ENCODE results near the gene OLFML2A. TPM values are rescaled to one million over a fixed set of nuclear protein-coding genes. Genes with fewer than 3 reads are reported as not detected.
"Not testable (repeated sequence)": the region's sequence is repeated elsewhere in the genome, so short reads cannot be mapped to it uniquely, and the experiment has no call there.

Gene OLFML2A
- total RNA-seq, 2 experiments from 2014 or later, result 4.4 to 6.7 TPM

GRCh38 chr9:124838567-124839275 is 61.8 kb downstream of the OLFML2A start:
- H2AFZ ChIP-seq (ENCODE audit: low read length); H3K27ac ChIP-seq (ENCODE audit: low read depth, low read length, poor library complexity, severe bottlenecking); DNase-seq (ENCODE audit: low spot score); BruUV-seq (replicated peaks); H3K79me2 ChIP-seq (ENCODE audit: insufficient read depth, low read depth, low read length); H3K4me3 ChIP-seq (ENCODE audit: low read depth, low read length, poor library complexity, severe bottlenecking); H3K36me3 ChIP-seq (ENCODE audit: insufficient read depth, low read length); POLR2A ChIA-PET; H3K9me3 ChIP-seq (ENCODE audit: low read length); H3K4me1 ChIP-seq (ENCODE audit: insufficient read depth, low read length, poor library complexity, severe bottlenecking); H3K4me2 ChIP-seq (ENCODE audit: low read length); intact Hi-C loops (cut with micrococcal nuclease; ENCODE audit: unreplicated experiment); CTCF ChIA-PET (ENCODE audit: unreplicated experiment); H3K9me2 ChIP-seq (ENCODE audit: insufficient read depth, low read length); H4K20me1 ChIP-seq (ENCODE audit: insufficient read depth, low read length): not testable (repeated sequence)

- Histone ChIP-seq H3K79me2 (ENCODE audit: insufficient read depth, low read depth, low read length) (no peaks in the 10 kb centered on the region), H2AFZ (ENCODE audit: low read length) (no peak overlapping the region), H3K4me2 (ENCODE audit: low read length) (no peak overlapping the region), H3K27ac (ENCODE audit: low read depth, low read length, poor library complexity, severe bottlenecking) (no peak overlapping the region), H3K9me3 (ENCODE audit: low read length) (no peaks in the 10 kb centered on the region), H3K4me1 (ENCODE audit: insufficient read depth, low read length, poor library complexity, severe bottlenecking) (no peaks in the 10 kb centered on the region), H3K36me3 (ENCODE audit: insufficient read depth, low read length) (no peaks in the 10 kb centered on the region), H3K4me3 (ENCODE audit: low read depth, low read length, poor library complexity, severe bottlenecking) (no peak overlapping the region), H4K20me1 (ENCODE audit: insufficient read depth, low read length) (no peaks in the 10 kb centered on the region), H3K9me2 (ENCODE audit: insufficient read depth, low read length) (no peaks in the 10 kb centered on the region)
- DNase-seq (ENCODE audit: low spot score), result peak; percentile 46
- intact Hi-C loops (cut with micrococcal nuclease; ENCODE audit: unreplicated experiment), result no loop called here
- ChIA-PET CTCF (ENCODE audit: unreplicated experiment) (interaction anchor here (0.6 to 1.2 kb wide), 3 partner anchors 9 to 67 kb away, joined by 3 to 5 read pairs (median 5); no protein-coding TSS in a partner anchor), POLR2A (interaction anchor here (1.1 kb wide), 1 partner anchor 9 kb away, joined by 3 read pairs; no protein-coding TSS in a partner anchor)
- BruUV-seq (replicated peaks), result no TSS peak
- TF ChIP-seq, protein P1, sequence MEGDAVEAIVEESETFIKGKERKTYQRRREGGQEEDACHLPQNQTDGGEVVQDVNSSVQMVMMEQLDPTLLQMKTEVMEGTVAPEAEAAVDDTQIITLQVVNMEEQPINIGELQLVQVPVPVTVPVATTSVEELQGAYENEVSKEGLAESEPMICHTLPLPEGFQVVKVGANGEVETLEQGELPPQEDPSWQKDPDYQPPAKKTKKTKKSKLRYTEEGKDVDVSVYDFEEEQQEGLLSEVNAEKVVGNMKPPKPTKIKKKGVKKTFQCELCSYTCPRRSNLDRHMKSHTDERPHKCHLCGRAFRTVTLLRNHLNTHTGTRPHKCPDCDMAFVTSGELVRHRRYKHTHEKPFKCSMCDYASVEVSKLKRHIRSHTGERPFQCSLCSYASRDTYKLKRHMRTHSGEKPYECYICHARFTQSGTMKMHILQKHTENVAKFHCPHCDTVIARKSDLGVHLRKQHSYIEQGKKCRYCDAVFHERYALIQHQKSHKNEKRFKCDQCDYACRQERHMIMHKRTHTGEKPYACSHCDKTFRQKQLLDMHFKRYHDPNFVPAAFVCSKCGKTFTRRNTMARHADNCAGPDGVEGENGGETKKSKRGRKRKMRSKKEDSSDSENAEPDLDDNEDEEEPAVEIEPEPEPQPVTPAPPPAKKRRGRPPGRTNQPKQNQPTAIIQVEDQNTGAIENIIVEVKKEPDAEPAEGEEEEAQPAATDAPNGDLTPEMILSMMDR (conservative IDR thresholded peaks at IDR 0.05; ENCODE audit: low read length), result peak; percentile 69
- TF ChIP-seq EZH2phosphoT487 (IDR thresholded peaks at IDR 0.05; ENCODE audit: borderline replicate concordance, low read depth, low read length), result no peak
These were observed 62.8 kb downstream of the OLFML2A start for GRCh38 chr9:124839612-124840299.

DNA sequence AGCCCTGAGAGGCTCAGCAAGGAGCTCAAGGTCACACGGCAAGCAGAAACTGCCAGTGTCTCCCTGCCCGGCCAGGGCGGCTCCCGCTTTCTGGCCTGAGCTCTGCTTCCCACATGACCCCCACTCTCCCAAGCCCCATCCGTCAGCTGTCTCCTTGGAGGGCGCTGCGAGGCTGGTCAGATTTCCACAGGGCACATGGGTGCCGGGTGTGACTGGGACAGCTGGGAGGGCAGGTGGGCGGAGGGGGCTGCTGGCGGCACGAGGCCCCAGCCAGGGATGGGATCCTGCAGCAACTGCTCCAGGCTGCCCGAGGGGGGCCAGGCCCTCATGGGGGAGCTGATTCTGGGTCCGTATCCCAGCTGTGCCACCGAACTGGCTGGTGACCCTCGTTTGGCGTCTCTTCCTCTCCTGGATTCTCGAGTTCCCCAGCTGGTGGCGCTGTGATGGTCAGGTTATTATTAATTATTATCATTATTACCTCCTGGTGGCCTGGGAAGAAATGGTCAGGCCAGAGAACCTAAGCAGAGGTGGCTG is 63.4 kb downstream of the OLFML2A start:
- POLR2A ChIA-PET, result interaction anchor here (1.1 kb wide), 1 partner anchor 8 kb away, joined by 3 read pairs; no protein-coding TSS in a partner anchor
- Histone ChIP-seq H3K4me3 (ENCODE audit: low read depth, low read length, poor library complexity, severe bottlenecking) (no peak overlapping the region), H3K9me2 (ENCODE audit: insufficient read depth, low read length) (no peaks in the 10 kb centered on the region), H3K4me1 (ENCODE audit: insufficient read depth, low read length, poor library complexity, severe bottlenecking) (no peaks in the 10 kb centered on the region), H3K36me3 (ENCODE audit: insufficient read depth, low read length) (no peaks in the 10 kb centered on the region), H3K27ac (ENCODE audit: low read depth, low read length, poor library complexity, severe bottlenecking) (no peak overlapping the region), H3K79me2 (ENCODE audit: insufficient read depth, low read depth, low read length) (no peaks in the 10 kb centered on the region), H2AFZ (ENCODE audit: low read length) (no peak overlapping the region), H3K9me3 (ENCODE audit: low read length) (no peaks in the 10 kb centered on the region), H4K20me1 (ENCODE audit: insufficient read depth, low read length) (no peaks in the 10 kb centered on the region), H3K4me2 (ENCODE audit: low read length) (no peak overlapping the region)
- TF ChIP-seq, protein P1 (conservative IDR thresholded peaks at IDR 0.05; ENCODE audit: low read length), result peak; percentile 82
- no peak for TF ChIP-seq EZH2phosphoT487 (IDR thresholded peaks at IDR 0.05; ENCODE audit: borderline replicate concordance, low read depth, low read length)
- CTCF ChIA-PET (ENCODE audit: unreplicated experiment), result interaction anchor here (0.6 to 1.2 kb wide), 3 partner anchors 8 to 68 kb away, joined by 3 to 5 read pairs (median 5); no protein-coding TSS in a partner anchor
- intact Hi-C loops (cut with micrococcal nuclease; ENCODE audit: unreplicated experiment), result no loop called here
- BruUV-seq (replicated peaks), result no TSS peak
- no peak for DNase-seq (ENCODE audit: low spot score)

Measured in OCI-LY7 (cell line).